Stimulated activated naive CD8-positive, alpha-beta T cell treated with anti-CD3 and anti-CD28 coated beads, Interleukin-15, Interleukin-2, amounts not matched to agents 100 ng/mL and 50 ng/mL, for 24 hours (primary cell): Measurements from ENCODE around the gene CDKAL1.
"Not testable (repeated sequence)": the region's sequence is repeated elsewhere in the genome, so short reads cannot be mapped to it uniquely, and the experiment has no call there.

Experiments used
- H3K27ac Mint-ChIP-seq: one replicate; pipeline ENCODE4 v1.8.0; 2021; ENCODE audit warnings: mild to moderate bottlenecking, mixed read lengths
- H3K27me3 Mint-ChIP-seq: one replicate; pipeline ENCODE4 v1.8.0; 2021; ENCODE audit warnings: mixed read lengths
- H3K36me3 Mint-ChIP-seq: one replicate; pipeline ENCODE4 v1.8.0; 2021; ENCODE audit warnings: low read depth, mixed read lengths
- H3K4me1 Mint-ChIP-seq: one replicate; pipeline ENCODE4 v1.8.0; 2021; ENCODE audit warnings: low read depth, mixed read lengths
- H3K4me3 Mint-ChIP-seq: one replicate; pipeline ENCODE4 v1.8.0; 2021; ENCODE audit warnings: mild to moderate bottlenecking, mixed read lengths
- H3K9me3 Mint-ChIP-seq: one replicate; pipeline ENCODE4 v1.8.0; 2021; ENCODE audit warnings: mixed read lengths

Gene CDKAL1

DNA sequence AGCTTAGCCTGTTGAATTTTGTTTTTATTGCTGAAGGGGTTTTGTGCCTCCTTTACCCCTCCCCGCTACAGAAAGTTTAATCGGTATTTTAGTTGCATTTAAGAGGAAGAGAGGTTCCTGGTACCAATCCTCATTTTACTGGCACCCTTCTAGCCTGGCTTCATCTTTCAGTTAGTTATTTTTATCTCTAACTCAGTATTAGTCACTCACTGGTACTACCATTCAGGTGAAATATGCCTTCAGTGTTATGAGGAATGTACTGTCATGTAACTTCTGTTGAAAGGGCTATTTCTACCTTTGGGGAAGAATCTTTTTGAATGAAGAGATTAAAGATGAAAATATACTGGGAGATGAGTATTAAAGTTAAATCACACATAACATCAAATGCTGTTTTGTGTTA is 211.8 kb downstream of the CDKAL1 start:
- Mint-ChIP-seq H3K4me1 (peaks cover 18% of the 10 kb centered on the region), H3K27me3 (no peaks in the 10 kb centered on the region), H3K4me3 (no peak overlapping the region), H3K27ac (no peak overlapping the region), H3K9me3 (no peaks in the 10 kb centered on the region), H3K36me3 (peaks cover 18% of the 10 kb centered on the region)

DNA sequence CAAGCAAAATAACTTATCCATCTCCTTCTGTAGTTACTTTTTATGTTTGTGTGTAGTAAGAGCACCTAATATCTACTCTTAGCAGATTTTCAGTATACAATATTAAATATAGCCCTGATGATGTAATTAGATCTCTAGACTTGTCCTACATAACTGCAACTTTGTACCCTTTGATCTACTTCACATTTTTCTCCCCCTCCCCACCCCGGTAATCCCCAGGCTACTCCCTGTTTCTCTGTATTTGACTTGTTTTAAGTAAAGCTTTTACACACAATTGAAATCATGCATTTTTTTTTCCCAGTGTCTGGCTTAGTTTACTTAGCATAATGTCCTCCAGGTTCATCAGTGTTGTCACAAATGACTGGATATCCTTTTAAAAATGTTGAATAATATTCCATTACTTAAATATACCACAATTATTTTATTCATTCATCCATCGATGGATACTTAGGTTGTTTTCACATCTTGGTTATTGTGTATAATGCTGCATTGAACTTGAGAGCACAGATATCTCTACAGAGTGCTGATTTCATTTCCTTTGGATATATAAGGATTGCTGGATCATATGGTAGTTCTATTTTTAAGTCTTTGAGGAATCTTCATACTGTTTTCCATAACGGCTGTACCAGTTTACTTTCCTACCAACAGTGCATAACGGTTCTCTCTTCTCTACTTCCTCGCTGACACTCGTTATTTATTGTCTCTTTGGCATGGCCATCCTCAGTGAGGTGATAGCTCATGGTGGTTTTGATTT is 212.7 kb downstream of the CDKAL1 start:
- H3K27ac Mint-ChIP-seq: no peak overlapping the region
- H3K4me3 Mint-ChIP-seq: no peak overlapping the region
- H3K9me3 Mint-ChIP-seq: no peaks in the 10 kb centered on the region
- no peaks in the 10 kb centered on the region for H3K27me3 Mint-ChIP-seq
- peaks cover 8% of the 10 kb centered on the region for H3K36me3 Mint-ChIP-seq
- H3K4me1 Mint-ChIP-seq: peaks cover 20% of the 10 kb centered on the region

DNA sequence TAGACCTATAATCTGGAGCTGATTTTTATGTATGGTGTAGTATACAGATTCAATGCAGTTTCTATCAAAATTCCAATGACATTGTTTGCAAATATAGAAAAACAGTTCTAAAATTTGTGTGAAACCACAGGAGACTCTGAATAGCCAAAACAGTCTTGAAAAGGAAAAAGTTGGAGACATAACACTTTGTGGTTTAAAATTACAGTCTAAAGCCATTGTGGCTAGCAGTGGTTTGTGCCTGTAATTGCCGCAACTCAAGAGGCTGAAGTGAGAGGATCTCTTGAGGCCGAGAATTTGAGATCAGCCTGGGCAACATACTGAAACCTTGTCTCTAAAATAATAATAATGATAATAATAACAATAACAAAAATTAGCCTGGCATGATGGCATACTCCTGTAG is 213.7 kb downstream of the CDKAL1 start:
- no peaks in the 10 kb centered on the region for H3K27me3 Mint-ChIP-seq
- peaks cover 12% of the 10 kb centered on the region for H3K36me3 Mint-ChIP-seq
- no peak overlapping the region for H3K4me3 Mint-ChIP-seq
- H3K9me3 Mint-ChIP-seq: no peaks in the 10 kb centered on the region
- H3K27ac Mint-ChIP-seq: no peak overlapping the region
- H3K4me1 Mint-ChIP-seq: peaks cover 20% of the 10 kb centered on the region

DNA sequence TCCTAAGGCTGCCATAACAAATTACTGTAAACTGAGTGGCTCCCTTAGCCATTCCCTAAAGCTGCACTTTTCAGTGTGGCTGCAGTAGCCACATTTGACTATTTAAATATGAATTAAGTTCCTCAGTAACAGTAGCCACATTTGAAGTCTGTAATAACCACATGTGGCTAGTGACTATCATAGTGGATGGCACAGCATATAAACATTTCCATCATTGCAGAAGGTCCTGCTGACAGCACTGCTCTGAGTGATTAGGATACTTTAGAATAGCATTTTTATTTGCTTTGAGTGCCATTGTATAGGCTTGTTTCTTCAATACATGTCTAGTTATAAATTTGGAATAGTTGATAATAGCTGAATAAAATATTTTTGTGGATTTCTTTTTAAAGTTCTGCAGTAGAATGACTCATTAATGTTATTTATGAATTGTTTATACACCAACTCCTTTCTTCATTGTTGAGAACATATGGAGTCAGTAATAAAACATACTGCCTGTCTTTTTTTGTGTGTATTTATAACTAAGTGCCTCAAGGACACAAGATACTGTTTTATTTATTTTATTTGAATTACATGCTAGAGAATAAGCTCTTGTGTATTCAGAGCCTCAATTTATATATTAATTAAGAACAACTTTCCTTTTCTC is 217.2 kb downstream of the CDKAL1 start:
- Mint-ChIP-seq H3K9me3 (peaks cover 4% of the 10 kb centered on the region), H3K27ac (no peak overlapping the region), H3K36me3 (peaks cover 33% of the 10 kb centered on the region), H3K27me3 (no peaks in the 10 kb centered on the region), H3K4me3 (no peak overlapping the region), H3K4me1 (peaks cover 13% of the 10 kb centered on the region)

DNA sequence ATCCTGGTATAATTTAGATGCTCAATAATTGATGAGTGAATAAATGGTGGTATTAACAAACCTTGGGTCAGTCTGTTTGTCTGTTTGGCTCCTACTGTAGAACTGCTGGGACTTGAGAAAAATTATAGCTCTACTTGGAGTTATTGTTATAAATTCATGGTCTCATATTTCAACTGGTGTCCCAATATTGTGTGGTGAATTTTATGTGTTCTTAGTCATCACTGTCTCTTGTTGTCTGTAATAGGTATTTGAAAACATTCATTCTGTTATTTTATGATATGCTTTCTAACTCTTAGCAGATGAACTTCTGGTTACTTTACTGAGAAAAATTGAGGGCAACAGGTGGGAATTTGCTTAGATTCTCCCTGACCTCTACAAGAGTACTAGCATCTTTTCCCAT is 221.4 kb downstream of the CDKAL1 start:
- Mint-ChIP-seq H3K9me3 (peaks cover 4% of the 10 kb centered on the region), H3K4me3 (no peak overlapping the region), H3K36me3 (peaks cover 40% of the 10 kb centered on the region), H3K27me3 (no peaks in the 10 kb centered on the region), H3K27ac (no peak overlapping the region), H3K4me1 (peaks cover 4% of the 10 kb centered on the region)

DNA sequence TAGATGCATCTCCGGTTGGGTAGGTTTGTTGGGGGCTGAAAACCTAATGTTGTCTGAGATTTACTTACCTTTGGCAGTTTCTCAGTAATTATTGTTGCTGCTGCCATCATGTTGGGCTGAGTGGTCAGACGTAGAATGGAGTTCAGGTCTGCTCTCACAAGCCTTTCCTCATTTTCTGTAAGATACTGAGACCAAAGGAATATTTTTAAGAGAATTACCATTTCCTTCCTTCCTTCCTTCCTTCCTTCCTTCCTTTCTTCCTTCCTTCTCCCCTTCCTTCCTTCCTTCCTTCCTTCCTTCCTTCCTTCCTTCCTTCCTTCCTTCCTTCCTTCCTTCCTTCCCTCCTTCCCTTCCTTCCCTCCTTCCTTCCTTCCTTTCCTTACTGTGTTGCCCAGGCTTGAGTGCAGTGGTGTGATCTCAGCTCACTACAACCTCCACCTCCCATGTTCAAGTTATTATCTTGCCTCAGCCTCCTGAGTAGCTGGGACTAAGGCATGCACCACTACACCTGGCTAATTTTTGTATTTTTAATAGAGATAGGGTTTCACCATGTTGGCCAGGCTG is 222.4 kb downstream of the CDKAL1 start:
- not testable (repeated sequence) for H3K27ac Mint-ChIP-seq, H3K27me3 Mint-ChIP-seq, H3K4me3 Mint-ChIP-seq, H3K9me3 Mint-ChIP-seq, H3K4me1 Mint-ChIP-seq
- H3K36me3 Mint-ChIP-seq: peaks cover 44% of the 10 kb centered on the region

DNA sequence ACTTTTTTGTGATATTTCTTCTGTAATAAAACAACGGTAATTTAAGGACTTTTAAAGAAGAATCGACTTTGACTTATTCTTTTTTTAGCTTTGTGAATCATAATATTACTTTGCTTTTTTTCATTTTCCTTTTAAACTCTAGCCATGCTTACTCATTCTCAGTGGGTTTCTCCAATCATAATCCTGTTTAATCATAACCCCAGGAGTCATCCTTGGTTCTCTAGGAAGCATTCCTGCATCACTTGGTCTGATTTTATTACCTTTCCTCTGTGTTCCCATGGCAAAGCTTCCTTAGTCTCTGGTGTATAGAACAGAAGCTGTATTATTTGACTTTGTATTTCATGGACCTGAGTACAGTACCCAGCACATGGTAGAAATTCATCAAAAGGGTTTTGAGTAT is 223.5 kb downstream of the CDKAL1 start:
- Mint-ChIP-seq H3K27ac (no peak overlapping the region), H3K36me3 (peaks cover 38% of the 10 kb centered on the region), H3K4me3 (no peak overlapping the region), H3K9me3 (peaks cover 4% of the 10 kb centered on the region), H3K27me3 (no peaks in the 10 kb centered on the region), H3K4me1 (no peaks in the 10 kb centered on the region)

DNA sequence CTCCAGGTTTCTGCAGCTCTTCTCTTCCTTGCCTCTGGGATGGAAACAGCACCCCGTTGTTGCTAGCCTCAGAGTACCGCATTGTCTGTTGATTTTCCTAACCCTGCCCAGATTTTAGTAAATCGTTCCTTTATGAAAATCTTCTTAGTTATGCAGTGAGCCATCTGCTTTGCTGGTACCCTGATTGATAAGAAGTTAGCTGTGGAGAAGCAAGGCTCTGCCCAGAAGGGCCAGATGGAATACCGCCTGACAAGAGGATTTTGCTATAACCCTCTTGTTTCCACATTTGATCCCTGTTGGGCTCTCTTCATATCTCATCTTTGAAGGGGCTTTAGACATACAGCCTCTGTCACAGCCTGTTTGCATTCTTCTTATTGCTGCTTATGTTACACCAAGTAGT is 229.0 kb downstream of the CDKAL1 start:
- H3K4me1 Mint-ChIP-seq: no peaks in the 10 kb centered on the region
- peaks cover 18% of the 10 kb centered on the region for H3K36me3 Mint-ChIP-seq
- no peak overlapping the region for H3K4me3 Mint-ChIP-seq
- H3K27me3 Mint-ChIP-seq: no peaks in the 10 kb centered on the region
- peaks cover 4% of the 10 kb centered on the region for H3K9me3 Mint-ChIP-seq
- H3K27ac Mint-ChIP-seq: no peak overlapping the region

DNA sequence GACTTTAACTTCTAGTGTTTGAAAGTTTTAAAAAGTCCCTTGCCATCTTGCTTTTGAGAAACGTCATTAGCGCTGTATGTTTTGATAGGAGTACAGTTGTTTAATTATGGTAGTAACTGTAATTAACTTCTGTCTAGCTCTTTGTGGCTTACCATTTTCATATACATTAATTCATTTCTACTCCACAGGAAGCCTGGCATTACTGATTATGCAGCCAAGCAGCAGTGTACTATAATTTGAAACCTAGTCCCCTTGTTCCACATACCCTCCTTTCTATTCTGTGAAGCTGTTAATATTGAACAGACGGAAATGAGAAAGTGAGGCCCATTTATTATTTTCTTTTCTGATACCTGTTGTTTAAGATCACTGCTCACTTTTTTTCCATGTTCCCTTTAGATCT is 235.4 kb downstream of the CDKAL1 start:
- Mint-ChIP-seq H3K27ac (no peak overlapping the region), H3K9me3 (peaks cover 4% of the 10 kb centered on the region), H3K4me1 (no peaks in the 10 kb centered on the region), H3K27me3 (no peaks in the 10 kb centered on the region), H3K4me3 (no peak overlapping the region), H3K36me3 (peaks cover 30% of the 10 kb centered on the region)

DNA sequence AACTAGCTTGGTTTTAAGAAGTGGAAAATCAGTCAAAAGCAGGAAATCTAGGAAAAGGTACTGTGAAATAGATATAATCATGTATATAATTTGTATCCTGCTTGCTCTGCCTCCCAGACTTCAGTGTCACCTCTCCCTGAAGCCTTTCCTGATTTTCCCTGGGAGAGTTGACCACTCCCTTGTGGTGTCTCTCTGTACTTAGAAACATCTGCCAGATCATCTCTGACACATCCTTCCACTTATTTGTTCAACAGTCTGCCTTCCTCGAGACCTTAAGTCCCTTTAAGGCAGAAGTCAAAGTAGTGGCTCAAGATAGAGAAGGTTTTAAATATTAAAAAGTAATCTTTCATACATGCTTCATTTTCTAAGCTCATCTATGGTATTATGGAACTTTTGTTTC is 236.5 kb downstream of the CDKAL1 start:
- Mint-ChIP-seq H3K27me3 (no peaks in the 10 kb centered on the region), H3K36me3 (peaks cover 28% of the 10 kb centered on the region), H3K4me3 (no peak overlapping the region), H3K9me3 (no peaks in the 10 kb centered on the region), H3K4me1 (no peaks in the 10 kb centered on the region), H3K27ac (no peak overlapping the region)

DNA sequence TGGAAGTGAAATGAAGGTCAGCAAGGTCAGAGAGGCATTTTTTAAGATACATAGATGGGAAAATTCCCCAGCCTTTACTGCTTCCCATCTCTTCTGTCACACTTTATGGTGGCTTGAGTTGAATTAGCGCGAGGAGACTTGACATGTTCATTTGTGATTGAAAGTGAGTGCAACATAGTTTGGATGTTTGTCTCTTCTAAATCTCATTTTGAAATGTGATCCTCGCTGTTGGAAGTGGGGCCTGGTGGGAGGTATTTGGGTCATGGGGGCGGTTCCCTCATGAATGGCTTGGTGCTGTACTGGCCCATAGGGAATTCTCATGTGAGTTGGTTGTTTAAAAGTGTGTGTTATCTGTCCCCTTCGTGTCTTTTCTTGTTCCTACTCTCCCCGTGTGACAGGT is 237.2 kb downstream of the CDKAL1 start:
- no peaks in the 10 kb centered on the region for H3K27me3 Mint-ChIP-seq
- no peak overlapping the region for H3K27ac Mint-ChIP-seq
- H3K4me3 Mint-ChIP-seq: no peak overlapping the region
- no peaks in the 10 kb centered on the region for H3K4me1 Mint-ChIP-seq
- H3K9me3 Mint-ChIP-seq: no peaks in the 10 kb centered on the region
- H3K36me3 Mint-ChIP-seq: peaks cover 28% of the 10 kb centered on the region

DNA sequence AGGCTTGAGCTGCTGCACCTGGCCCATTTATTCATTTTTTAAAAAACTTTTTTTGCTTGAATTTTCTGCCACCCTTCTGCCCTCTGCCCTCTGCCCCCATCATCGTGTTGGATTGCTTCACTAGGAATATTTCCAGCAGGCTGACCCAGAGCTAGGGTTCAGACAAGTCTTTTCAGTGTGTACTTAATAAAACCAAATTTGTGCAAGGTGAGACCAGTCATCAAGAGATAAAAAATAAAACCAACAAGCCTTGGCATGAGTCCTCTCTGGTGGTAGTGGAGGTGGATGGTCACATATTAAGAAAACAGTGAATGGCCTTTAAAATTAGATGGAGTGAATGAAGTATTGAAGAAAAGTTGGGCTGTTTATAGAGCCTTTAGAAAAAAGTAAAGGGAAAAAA is 239.6 kb downstream of the CDKAL1 start:
- Mint-ChIP-seq H3K36me3 (peaks cover 20% of the 10 kb centered on the region), H3K27ac (no peak overlapping the region)

DNA sequence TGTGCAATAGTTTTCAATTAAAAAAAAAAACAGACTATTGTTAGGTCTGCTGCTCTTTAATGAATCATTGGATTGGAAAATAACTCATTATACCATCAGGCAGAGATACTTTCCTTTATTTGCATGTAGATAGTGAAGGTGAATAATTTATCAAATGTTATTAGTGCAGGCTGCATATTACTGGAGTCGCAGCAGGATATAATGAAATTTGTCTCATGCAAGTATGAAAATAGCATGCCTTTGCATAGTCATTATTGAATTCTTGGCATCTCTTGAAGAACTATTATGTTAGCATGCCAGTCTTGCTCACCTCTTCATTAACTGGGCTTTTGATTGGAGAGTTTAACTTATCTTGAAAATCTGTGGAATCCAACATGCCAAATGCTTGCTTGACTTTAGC is 241.7 kb downstream of the CDKAL1 start:
- Mint-ChIP-seq H3K4me3 (no peak overlapping the region), H3K27me3 (no peaks in the 10 kb centered on the region), H3K9me3 (no peaks in the 10 kb centered on the region), H3K27ac (no peak overlapping the region), H3K4me1 (no peaks in the 10 kb centered on the region), H3K36me3 (peaks cover 18% of the 10 kb centered on the region)

More for the DNA sequence above, 239.6 kb downstream of the CDKAL1 start:
- Mint-ChIP-seq H3K9me3 (no peaks in the 10 kb centered on the region), H3K27me3 (no peaks in the 10 kb centered on the region), H3K4me3 (no peak overlapping the region), H3K4me1 (no peaks in the 10 kb centered on the region)

DNA sequence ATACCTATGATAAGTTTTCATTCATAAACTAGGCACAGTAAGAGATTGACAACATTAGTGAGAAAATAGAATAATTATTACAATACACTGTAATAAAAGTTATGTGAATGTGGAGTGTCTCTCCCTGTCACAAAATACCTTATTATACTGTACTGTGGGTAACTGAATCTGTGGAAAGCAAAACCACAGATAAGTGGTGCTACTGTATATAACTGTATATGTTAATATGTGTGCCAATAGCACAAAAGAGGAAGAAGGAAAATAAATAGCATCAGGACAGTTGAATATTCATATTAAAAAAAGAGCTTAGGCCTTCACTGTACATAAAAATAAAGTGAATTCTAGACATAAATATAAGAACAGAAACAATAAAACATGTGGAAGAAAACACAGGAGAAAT is 243.5 kb downstream of the CDKAL1 start:
- Mint-ChIP-seq H3K27ac (no peak overlapping the region), H3K4me1 (no peaks in the 10 kb centered on the region), H3K27me3 (no peaks in the 10 kb centered on the region), H3K36me3 (peaks cover 28% of the 10 kb centered on the region), H3K4me3 (no peak overlapping the region), H3K9me3 (no peaks in the 10 kb centered on the region)

DNA sequence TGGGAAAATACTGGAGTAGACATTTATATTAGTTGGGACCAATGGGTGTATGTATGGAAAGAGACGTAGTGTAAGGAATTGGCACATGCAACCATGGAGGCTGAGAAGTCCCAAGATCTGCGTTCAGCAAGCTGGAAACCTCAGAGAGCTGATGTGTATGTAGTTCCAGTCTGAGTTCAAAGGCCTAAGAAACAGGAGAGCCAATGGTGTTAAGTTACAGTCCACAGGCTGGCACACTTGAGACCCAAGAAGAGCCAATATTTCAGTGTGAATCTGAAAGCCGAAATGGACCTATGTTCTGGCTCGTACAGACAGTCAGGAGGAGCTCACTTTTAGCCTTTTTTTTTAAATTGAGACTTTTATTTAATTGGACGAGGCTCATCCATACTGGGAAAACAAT is 244.2 kb downstream of the CDKAL1 start:
- H3K36me3 Mint-ChIP-seq: peaks cover 29% of the 10 kb centered on the region

More for the DNA sequence above, 244.2 kb downstream of the CDKAL1 start:
- no peaks in the 10 kb centered on the region for H3K9me3 Mint-ChIP-seq
- H3K27me3 Mint-ChIP-seq: no peaks in the 10 kb centered on the region
- no peak overlapping the region for H3K27ac Mint-ChIP-seq
- no peak overlapping the region for H3K4me3 Mint-ChIP-seq
- H3K4me1 Mint-ChIP-seq: no peaks in the 10 kb centered on the region
